Measurements from ENCODE around the gene RAPGEF6. TPM values are rescaled to one million over a fixed set of nuclear protein-coding genes. Genes with fewer than 3 reads are reported as not detected.

RAPGEF6 gene
- polyA plus RNA-seq, 1 donor from 2014 or later, result 121 TPM

- Histone ChIP-seq H2AFZ (ENCODE audit: low read depth, low read length) (no peak overlapping the region), H3K4me2 (ENCODE audit: low read length) (no peak overlapping the region), H3K27me3 (ENCODE audit: insufficient read depth, low read depth, low read length) (no peaks in the 10 kb centered on the region), H3F3A (ENCODE audit: insufficient read depth, low read length, poor library complexity, severe bottlenecking) (no peaks in the 10 kb centered on the region), H3K9me3 (ENCODE audit: low read length) (no peaks in the 10 kb centered on the region), H3K9me2 (ENCODE audit: insufficient read depth, low read length) (no peaks in the 10 kb centered on the region), H3K79me2 (replicated peaks; ENCODE audit: insufficient read depth, low read length) (peaks cover 9% of the 10 kb centered on the region), H3K27ac (ENCODE audit: low read length) (no peak overlapping the region), H3K9ac (ENCODE audit: low read length) (no peak overlapping the region), H3K36me3 (ENCODE audit: insufficient read depth, low read length) (no peaks in the 10 kb centered on the region), H3K4me3 (ENCODE audit: low read length) (no peak overlapping the region), H4K20me1 (ENCODE audit: insufficient read depth) (no peaks in the 10 kb centered on the region)
- TF ChIP-seq REST (IDR thresholded peaks at IDR 0.05; ENCODE audit: borderline replicate concordance) (no peak), POLR2AphosphoS5 (IDR thresholded peaks at IDR 0.05) (no peak), EZH2 (IDR thresholded peaks at IDR 0.05; ENCODE audit: borderline replicate concordance, insufficient read depth, low read length, poor library complexity, severe bottlenecking) (no peak), RAD21 (conservative IDR thresholded peaks at IDR 0.05) (no peak), SMC3 (conservative IDR thresholded peaks at IDR 0.05; ENCODE audit: poor library complexity) (no peak), CTCF (IDR thresholded peaks at IDR 0.05; ENCODE audit: poor library complexity, severe bottlenecking) (no peak), MXI1 (conservative IDR thresholded peaks at IDR 0.05; ENCODE audit: poor library complexity, severe bottlenecking) (no peak), TAF1 (IDR thresholded peaks at IDR 0.05; ENCODE audit: low read depth) (no peak), EP300 (conservative IDR thresholded peaks at IDR 0.05; ENCODE audit: poor library complexity, severe bottlenecking) (no peak)
These were observed 24.6 kb downstream of the RAPGEF6 start for GRCh38 chr5:131610198-131611063.

- no peaks in the 10 kb centered on the region for H4K20me1 ChIP-seq (ENCODE audit: insufficient read depth)
- no peak overlapping the region for H3K9ac ChIP-seq (ENCODE audit: low read length)
These were observed 25.3 kb downstream of the RAPGEF6 start for GRCh38 chr5:131609774-131610173.

More at GRCh38 chr5:131609774-131610173, 25.3 kb downstream of the RAPGEF6 start:
- H3F3A ChIP-seq (ENCODE audit: insufficient read depth, low read length, poor library complexity, severe bottlenecking), result no peaks in the 10 kb centered on the region
- no peaks in the 10 kb centered on the region for H3K9me3 ChIP-seq (ENCODE audit: low read length)
- H3K36me3 ChIP-seq (ENCODE audit: insufficient read depth, low read length), result no peaks in the 10 kb centered on the region
- H3K27me3 ChIP-seq (ENCODE audit: insufficient read depth, low read depth, low read length), result no peaks in the 10 kb centered on the region
- no peak overlapping the region for H3K27ac ChIP-seq (ENCODE audit: low read length)
- peaks cover 13% of the 10 kb centered on the region for H3K79me2 ChIP-seq (replicated peaks; ENCODE audit: insufficient read depth, low read length)
- H3K4me2 ChIP-seq (ENCODE audit: low read length), result no peak overlapping the region
- no peak overlapping the region for H2AFZ ChIP-seq (ENCODE audit: low read depth, low read length)
- no peaks in the 10 kb centered on the region for H3K9me2 ChIP-seq (ENCODE audit: insufficient read depth, low read length)
- TF ChIP-seq REST (IDR thresholded peaks at IDR 0.05; ENCODE audit: borderline replicate concordance), result no peak
- TF ChIP-seq SMC3 (conservative IDR thresholded peaks at IDR 0.05; ENCODE audit: poor library complexity), result no peak
- no peak for TF ChIP-seq CTCF (IDR thresholded peaks at IDR 0.05; ENCODE audit: poor library complexity, severe bottlenecking)
- H3K4me3 ChIP-seq (ENCODE audit: low read length), result no peak overlapping the region

All from neural cell (in vitro differentiated cells).